ENCODE data around the gene RBFA.

Gene RBFA

DNA sequence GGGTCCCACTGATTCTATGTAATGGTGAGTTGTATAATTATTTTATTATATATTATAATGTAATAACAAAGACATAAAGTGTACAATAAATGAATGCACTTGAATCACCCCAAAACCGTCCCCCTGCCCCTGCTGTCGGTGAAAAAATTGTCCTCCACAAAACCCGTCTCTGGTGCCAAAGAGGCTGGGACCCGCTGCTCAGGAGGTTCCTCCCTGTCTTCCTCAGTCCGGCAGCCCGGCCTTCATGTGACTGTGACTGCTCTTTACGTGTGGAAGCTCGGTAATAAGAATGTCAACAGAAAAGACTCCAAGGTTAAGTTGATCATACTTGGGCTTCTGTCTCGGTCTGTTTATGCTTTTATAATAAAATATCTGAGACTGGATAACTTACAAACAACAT, 42.1 kb downstream of the RBFA start:
- in situ Hi-C loops (cut with MboI; ENCODE audit: low pct_unique_long_range_greater_than_20kb, low sequenced_read_pairs, unreplicated experiment), result no loop called here
- TF ChIP-seq, protein P1, sequence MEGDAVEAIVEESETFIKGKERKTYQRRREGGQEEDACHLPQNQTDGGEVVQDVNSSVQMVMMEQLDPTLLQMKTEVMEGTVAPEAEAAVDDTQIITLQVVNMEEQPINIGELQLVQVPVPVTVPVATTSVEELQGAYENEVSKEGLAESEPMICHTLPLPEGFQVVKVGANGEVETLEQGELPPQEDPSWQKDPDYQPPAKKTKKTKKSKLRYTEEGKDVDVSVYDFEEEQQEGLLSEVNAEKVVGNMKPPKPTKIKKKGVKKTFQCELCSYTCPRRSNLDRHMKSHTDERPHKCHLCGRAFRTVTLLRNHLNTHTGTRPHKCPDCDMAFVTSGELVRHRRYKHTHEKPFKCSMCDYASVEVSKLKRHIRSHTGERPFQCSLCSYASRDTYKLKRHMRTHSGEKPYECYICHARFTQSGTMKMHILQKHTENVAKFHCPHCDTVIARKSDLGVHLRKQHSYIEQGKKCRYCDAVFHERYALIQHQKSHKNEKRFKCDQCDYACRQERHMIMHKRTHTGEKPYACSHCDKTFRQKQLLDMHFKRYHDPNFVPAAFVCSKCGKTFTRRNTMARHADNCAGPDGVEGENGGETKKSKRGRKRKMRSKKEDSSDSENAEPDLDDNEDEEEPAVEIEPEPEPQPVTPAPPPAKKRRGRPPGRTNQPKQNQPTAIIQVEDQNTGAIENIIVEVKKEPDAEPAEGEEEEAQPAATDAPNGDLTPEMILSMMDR (IDR thresholded peaks at IDR 0.05; ENCODE audit: extremely low read depth, insufficient read depth, missing control alignments), result no peak
- DNase-seq (ENCODE audit: low spot score), result no peak

- TF ChIP-seq, protein P1 (IDR thresholded peaks at IDR 0.05; ENCODE audit: extremely low read depth, insufficient read depth, missing control alignments), result no peak
- no peak for DNase-seq (ENCODE audit: low spot score)
- in situ Hi-C loops (cut with MboI; ENCODE audit: low pct_unique_long_range_greater_than_20kb, low sequenced_read_pairs, unreplicated experiment), result no loop called here
These were observed 43.6 kb downstream of the RBFA start for GRCh38 chr18:80077873-80078272.

All from GM13977 (cell line).